NCI-H1417 (cell line): ENCODE data around the gene SLC33A1.
"Not testable (repeated sequence)": the region's sequence is repeated elsewhere in the genome, so short reads cannot be mapped to it uniquely, and the experiment has no call there.

Experiments used
- DNase-seq, 3 experiments: peaks; one replicate each; lab custom pipeline; 2025; lab: John Stamatoyannopoulos, UW

SLC33A1 gene

GRCh38 chr3:155861476-155862183, 7.4 kb upstream of the SLC33A1 start:
- no peak for DNase-seq

- not testable (repeated sequence) for DNase-seq
These were observed 6.2 kb upstream of the SLC33A1 start for GRCh38 chr3:155860424-155860823.

DNA sequence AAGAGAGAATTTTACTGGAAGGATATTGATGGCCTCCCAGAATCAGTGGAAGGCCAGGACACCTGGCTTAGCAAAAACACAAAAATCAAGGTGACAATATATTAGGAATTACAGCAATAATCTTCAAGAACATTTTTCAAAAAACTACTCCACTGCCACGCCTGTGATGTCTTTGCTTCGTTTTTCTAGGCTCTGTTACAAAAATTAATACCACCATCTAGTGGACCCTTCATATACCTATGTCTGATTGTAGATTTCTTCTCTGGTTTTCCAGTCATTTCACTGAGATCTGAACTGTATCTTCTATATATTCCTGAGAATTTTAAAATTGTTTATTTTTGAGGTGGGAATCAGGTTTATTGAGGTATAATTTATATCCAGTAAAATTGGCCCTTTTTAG, 5.6 kb upstream of the SLC33A1 start:
- DNase-seq, result peak in 1 of 3 experiments; percentile 40

- peak; percentile 22 to 69 (median 47) for DNase-seq
These were observed 750 bp downstream of the SLC33A1 start for GRCh38 chr3:155853214-155854140.

DNA sequence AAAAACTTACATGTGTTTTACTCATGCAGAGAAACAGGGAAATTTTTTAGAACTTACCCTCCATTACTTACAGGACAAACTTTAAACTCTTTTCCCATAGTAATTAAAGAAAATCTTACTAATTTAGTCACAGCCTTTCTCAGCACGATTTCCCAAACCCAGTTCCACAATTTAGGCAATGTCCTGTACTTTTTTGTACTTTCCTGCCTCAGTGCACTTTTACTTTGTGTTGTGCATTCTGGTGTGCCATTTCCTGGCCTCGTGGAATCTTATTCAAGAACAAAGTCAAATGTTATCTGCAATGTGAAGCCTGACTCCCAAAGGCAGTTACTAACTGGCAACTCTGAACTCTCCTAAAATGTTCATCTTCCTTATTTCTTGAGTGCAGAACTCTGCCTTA, 1.9 kb downstream of the SLC33A1 start:
- DNase-seq, result no peak

- not testable (repeated sequence) for DNase-seq
These were observed 4.8 kb downstream of the SLC33A1 start for GRCh38 chr3:155849404-155849803.

DNA sequence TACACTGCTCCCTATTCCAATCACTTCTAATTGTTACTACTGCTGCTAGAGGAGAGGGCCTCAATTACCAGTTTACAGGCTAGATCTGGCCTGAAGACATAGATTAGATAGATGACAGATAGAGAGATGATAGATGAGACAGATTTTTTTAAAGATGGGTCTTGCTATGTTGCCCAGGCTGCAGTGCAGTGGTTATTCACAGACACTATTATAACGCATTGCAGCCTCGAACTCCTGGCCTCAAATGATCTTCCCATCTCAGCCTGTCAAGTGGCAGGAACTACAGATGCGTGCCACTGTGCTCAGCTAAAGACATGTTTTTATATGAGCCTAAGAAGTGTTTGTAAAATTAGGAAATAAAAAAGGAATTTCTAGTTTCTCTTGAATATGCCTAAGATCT, 6.2 kb downstream of the SLC33A1 start:
- no peak for DNase-seq

DNA sequence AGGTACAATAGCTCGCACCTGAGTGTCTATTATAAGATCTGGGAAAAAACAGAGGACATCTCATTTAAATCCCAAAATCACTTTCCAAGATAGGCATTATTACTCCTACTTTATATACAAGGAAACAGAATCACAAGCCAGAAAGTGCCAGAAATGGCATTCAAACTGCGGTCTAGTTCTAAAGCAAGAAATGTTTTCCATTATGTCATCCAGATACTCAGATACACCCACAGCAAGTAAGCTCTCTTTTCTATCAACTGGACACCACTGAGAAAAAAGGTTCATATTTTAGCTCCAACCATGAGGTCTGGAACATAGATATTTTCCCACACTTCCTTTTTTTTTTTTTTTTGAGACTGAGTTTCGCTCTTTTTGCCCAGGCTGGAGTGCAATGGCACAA, 8.1 kb downstream of the SLC33A1 start:
- DNase-seq, result no peak

DNA sequence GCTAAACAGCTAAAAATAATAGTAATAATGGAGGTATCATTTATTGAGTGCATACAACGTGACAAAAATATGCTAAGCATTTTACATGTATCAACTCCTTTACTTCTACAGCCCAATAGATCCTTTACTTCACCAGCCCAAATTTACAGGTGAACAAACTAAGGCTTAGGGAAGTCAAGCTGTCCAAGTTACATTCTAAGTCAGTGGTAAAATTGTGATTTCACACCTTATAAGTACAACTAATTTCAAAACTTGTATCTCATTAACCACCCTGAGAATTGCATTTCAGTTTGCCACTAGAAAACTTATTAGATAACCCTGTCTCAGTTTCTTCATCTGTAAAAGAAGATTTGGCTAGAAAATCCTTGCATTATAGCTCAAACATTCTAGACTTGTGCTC, 10.7 kb downstream of the SLC33A1 start:
- no peak for DNase-seq

- no peak for DNase-seq
These were observed 18.7 kb downstream of the SLC33A1 start for GRCh38 chr3:155835341-155836071.

GRCh38 chr3:155828490-155829098, 25.6 kb downstream of the SLC33A1 start:
- not testable (repeated sequence) for DNase-seq

DNA sequence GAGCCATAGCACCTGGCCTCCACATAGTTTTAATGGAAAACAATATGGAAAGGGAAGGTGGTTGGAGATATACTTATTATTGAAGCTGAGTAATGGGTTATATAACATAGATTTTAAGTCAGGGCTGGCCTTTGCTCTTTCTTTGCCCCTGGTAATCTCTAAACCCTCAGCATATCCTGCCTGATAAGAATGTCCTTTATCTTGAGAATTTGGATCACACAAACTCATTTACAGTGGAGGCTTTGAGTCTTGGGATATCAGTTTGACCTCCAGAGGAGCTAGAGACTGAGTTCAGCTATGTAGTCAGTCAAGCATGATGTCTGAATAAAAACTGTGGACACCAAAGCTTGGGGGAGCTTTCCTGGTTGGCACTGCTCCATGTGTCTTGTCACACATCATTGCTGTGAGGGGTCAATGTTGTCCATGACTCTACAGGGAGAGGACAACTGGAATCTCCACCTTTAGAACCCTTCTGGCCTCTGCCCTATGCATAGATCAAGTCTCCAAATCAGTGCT, 39.1 kb downstream of the SLC33A1 start:
- DNase-seq, result no peak

GRCh38 chr3:155813224-155813623, 41.0 kb downstream of the SLC33A1 start:
- not testable (repeated sequence) for DNase-seq

- DNase-seq, result no peak
These were observed 45.0 kb downstream of the SLC33A1 start for GRCh38 chr3:155809181-155809580.

DNA sequence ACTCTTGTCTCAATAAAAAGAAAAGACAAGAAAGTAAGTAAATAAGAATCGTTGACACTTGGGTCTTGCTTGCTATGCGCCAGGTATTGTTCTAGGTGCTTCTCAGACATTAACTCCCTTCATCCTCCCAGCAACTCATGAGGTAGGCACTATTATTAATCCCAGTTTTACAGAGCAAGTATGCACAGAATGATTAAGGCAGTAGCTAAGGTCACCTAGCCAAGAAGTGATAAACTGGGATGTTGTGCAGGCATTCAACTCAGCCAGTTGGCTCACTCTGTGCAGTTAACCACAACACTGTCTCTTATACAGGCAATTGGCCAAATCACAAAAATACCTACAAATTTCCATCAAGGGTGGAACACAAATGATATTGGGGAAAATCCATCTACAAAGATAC, 46.4 kb downstream of the SLC33A1 start:
- no peak for DNase-seq

DNA sequence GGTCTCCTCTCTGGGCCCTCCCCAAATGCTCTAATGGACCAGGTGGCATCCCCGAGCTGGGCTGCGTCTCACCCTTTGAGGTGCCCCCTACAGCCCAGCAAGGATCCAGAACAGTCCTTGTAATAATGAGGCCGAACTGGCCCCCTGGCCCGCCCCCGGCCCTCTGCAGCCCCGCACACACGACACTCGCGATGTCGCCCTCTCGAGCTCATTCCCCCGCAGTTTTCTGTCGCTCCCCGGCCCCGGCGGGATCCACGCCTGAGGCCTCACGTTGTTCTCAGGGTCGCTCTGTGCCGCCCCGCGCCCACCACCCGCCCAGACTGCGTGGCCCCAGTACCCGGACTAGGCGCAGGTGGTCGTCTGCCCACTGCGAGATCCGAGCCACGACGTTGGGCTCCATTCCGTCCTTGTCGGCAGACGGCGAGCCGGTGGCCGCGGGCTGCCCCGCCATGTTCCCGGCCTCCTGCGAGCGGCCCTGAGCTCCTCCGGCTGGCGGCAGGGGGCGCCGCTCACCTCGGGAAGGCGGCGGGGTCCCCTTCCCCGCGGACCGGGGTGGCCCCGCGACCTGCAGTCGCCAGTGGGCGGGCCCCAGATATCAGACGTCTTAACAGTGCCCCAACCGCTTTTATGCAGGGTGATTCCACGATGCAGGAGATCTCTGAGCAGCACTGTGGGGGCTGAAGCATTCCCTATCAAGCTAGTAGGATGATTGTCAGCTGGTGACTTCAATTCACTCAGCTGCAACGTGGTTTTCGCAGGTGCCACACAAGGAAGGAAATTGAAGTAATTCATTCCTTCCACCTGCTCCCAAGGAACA, 48.2 kb downstream of the SLC33A1 start, which contains the start of gene C3orf33:
C3orf33 (minus strand) TSS at position 477 of the 817 bp plus-strand sequence; CDS start at position 451, 26 bp downstream.
- peak; percentile 59 to 91 (median 86) for DNase-seq

- DNase-seq, result peak in 1 of 3 experiments; percentile 40
These were observed 48.9 kb downstream of the SLC33A1 start for GRCh38 chr3:155805204-155805801.

DNA sequence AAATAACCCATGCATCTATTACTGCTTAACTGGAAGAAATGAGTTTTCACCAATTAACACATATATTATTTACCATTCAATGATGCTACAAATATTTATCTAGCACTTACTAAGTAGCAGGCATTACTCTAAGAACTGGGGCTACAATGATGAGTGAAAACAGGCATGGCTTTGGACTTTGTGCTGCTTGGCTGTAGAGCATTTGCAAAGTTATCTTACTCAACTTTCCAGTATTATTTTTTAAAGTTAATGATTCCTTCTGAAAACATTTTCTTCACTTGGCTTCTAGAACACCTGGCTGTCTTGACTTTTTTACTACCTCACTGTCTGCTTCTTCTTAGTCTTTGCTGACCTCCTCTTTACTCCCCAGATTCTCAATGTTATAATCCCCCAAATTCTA, 49.9 kb downstream of the SLC33A1 start:
- DNase-seq, result no peak

GRCh38 chr3:155792532-155792931, 61.7 kb downstream of the SLC33A1 start:
- DNase-seq, result no peak

DNA sequence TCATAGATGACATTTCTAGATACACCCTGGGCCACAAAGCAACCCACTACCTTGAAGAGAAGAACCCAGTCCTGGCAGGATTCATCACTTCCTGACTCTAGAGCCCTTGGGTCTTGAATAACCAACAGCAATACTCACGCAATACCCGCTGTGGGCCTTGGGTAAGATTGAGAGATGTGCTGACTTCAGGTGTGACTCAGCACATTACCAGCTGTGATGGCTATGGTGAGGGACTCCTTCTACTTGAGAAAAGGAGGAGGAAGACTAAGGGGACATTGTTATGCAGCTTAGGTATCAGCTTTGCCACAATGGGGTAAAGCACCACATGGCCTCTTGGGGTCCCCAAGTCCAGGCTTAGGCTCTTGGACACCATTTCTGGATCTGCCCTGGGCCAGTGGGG, 63.0 kb downstream of the SLC33A1 start:
- DNase-seq, result no peak
